ENCODE results near the gene TSPAN31.
A peak's percentile ranks its signal among the peaks of the same experiment; 100 is the strongest.

The TSPAN31 gene

GRCh38 chr12:57777911-57778310 is 33.1 kb downstream of the TSPAN31 start:
- no peaks in the 10 kb centered on the region for H3K4me1 ChIP-seq (ENCODE audit: control insufficient read depth, insufficient read depth, low read length)
- no peak overlapping the region for H3K9ac ChIP-seq (ENCODE audit: low read depth, low read length)
- no peaks in the 10 kb centered on the region for H3K36me3 ChIP-seq (ENCODE audit: control insufficient read depth, insufficient read depth, low read length)
- H3K9me3 ChIP-seq (ENCODE audit: control insufficient read depth, insufficient read depth, low read length), result no peaks in the 10 kb centered on the region
- H3K4me3 ChIP-seq (ENCODE audit: low read depth, low read length), result no peak overlapping the region
- peaks cover 10% of the 10 kb centered on the region for H3K27me3 ChIP-seq (ENCODE audit: control insufficient read depth, insufficient read depth, low read length)

DNA sequence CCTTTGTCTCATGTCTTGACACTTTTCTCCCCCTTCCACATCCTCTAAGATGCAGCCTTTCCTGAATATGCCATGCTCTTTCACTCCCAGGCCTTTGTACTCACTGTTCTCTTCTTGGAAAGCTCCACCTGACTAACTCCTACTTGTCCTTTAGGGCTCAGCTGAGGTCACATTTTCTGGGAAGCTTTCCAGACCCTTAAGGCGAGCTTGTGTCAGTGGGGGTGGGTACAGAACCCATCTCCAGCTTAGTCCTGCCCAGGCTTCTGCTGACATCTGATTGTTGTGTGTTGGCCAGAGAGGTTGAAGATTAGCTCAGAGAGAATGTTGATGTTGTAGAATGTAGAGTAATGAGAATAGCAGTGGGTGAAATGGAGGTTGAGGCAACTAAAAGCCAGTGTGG is 34.9 kb downstream of the TSPAN31 start:
- Histone ChIP-seq H3K9me3 (ENCODE audit: control insufficient read depth, insufficient read depth, low read length) (no peaks in the 10 kb centered on the region), H3K4me1 (ENCODE audit: control insufficient read depth, insufficient read depth, low read length) (no peaks in the 10 kb centered on the region), H3K9ac (ENCODE audit: low read depth, low read length) (no peak overlapping the region), H3K36me3 (ENCODE audit: control insufficient read depth, insufficient read depth, low read length) (no peaks in the 10 kb centered on the region), H3K27me3 (ENCODE audit: control insufficient read depth, insufficient read depth, low read length) (no peaks in the 10 kb centered on the region), H3K4me3 (ENCODE audit: low read depth, low read length) (no peak overlapping the region)

DNA sequence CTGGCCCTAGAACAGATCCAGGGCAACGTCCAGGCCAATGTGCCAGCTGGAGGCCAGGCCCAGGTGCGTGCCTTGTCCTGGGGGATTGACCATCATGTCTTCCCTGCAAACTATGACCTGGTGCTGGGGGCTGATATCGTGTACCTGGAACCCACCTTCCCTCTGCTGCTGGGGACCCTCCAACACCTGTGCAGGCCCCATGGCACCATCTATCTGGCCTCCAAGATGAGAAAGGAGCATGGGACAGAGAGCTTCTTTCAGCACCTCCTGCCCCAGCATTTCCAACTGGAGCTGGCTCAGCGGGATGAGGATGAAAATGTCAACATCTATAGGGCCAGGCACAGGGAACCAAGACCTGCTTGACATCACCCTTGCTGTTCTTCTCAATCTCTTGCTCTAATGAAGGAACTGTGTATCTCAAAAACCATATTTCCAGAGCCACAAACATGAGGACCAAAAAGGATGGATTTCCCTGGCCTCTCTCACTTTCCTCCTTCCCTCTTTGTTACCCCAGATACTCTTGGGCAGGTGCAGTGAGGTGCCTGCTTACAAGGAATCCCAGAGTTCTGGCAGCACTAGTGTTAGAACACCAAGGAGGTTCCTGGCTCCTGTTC is 35.6 kb downstream of the TSPAN31 start:
- H3K4me3 ChIP-seq (ENCODE audit: low read depth, low read length), result no peak overlapping the region
- H3K9ac ChIP-seq (ENCODE audit: low read depth, low read length), result no peak overlapping the region
- no peaks in the 10 kb centered on the region for H3K9me3 ChIP-seq (ENCODE audit: control insufficient read depth, insufficient read depth, low read length)
- H3K36me3 ChIP-seq (ENCODE audit: control insufficient read depth, insufficient read depth, low read length), result no peaks in the 10 kb centered on the region
- H3K4me1 ChIP-seq (ENCODE audit: control insufficient read depth, insufficient read depth, low read length), result no peaks in the 10 kb centered on the region
- no peaks in the 10 kb centered on the region for H3K27me3 ChIP-seq (ENCODE audit: control insufficient read depth, insufficient read depth, low read length)

DNA sequence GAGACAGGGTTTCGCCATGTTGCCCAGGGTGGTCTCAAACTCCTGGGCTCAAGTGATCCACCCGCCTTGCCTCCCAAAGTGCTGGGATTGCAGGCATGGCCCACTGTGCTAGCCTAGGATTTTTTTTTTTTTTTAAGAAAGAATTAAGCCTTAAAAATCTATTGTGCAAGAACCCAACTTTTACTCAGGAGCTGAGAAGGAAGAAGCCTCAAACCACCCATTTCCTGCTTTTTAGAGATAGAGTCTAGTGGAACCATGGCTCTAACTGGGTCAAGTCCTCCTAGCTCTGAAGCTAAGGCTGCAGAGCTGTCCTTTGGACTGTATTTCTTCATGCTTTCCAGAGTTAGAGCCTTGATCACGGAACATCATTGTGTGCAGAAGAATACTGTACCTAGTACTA is 36.4 kb downstream of the TSPAN31 start:
- H3K9ac ChIP-seq (ENCODE audit: low read depth, low read length), result no peak overlapping the region
- no peaks in the 10 kb centered on the region for H3K36me3 ChIP-seq (ENCODE audit: control insufficient read depth, insufficient read depth, low read length)
- no peaks in the 10 kb centered on the region for H3K9me3 ChIP-seq (ENCODE audit: control insufficient read depth, insufficient read depth, low read length)
- no peaks in the 10 kb centered on the region for H3K4me1 ChIP-seq (ENCODE audit: control insufficient read depth, insufficient read depth, low read length)
- H3K27me3 ChIP-seq (ENCODE audit: control insufficient read depth, insufficient read depth, low read length), result no peaks in the 10 kb centered on the region
- H3K4me3 ChIP-seq (ENCODE audit: low read depth, low read length), result no peak overlapping the region

DNA sequence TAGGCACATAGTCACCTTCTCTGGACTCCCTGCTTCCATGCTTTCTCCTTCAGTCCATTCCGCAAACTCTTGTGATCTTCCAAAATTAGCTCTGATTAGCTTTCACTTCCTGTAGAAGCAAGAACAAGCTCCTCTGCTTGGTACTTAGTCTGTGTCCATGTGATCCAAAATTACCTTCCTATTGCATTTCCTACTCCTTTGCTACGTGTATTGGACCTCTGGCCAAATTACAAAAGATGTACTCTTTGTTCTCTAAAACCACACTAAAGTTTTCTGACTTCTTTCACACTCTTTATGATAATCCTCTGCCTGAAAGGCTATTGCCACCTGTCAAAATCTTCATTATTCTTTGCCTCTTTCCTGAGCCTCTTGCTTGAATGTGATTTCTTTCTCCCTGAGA is 37.0 kb downstream of the TSPAN31 start:
- H3K27me3 ChIP-seq (ENCODE audit: control insufficient read depth, insufficient read depth, low read length), result no peaks in the 10 kb centered on the region
- H3K4me1 ChIP-seq (ENCODE audit: control insufficient read depth, insufficient read depth, low read length), result no peaks in the 10 kb centered on the region
- no peak overlapping the region for H3K4me3 ChIP-seq (ENCODE audit: low read depth, low read length)
- no peaks in the 10 kb centered on the region for H3K9me3 ChIP-seq (ENCODE audit: control insufficient read depth, insufficient read depth, low read length)
- H3K9ac ChIP-seq (ENCODE audit: low read depth, low read length), result no peak overlapping the region
- H3K36me3 ChIP-seq (ENCODE audit: control insufficient read depth, insufficient read depth, low read length), result no peaks in the 10 kb centered on the region

DNA sequence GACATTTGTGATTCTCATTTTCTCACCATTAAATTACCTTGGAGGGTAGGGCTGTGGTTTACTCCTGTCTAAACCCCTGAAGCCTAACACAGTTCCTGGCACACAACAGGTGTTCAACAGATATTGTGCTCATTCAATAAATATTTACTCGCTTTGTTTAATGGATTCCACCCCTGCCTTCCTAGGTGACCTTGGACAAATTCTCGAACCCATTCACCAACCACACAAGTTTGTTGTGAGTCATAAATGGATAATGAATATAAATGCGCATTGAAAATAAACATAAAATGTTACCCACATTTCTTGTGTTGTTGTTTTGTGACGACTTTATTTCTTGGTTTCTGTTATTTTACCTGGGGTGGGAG is 37.4 kb downstream of the TSPAN31 start:
- no peaks in the 10 kb centered on the region for H3K4me1 ChIP-seq (ENCODE audit: control insufficient read depth, insufficient read depth, low read length)
- H3K9me3 ChIP-seq (ENCODE audit: control insufficient read depth, insufficient read depth, low read length), result no peaks in the 10 kb centered on the region
- H3K36me3 ChIP-seq (ENCODE audit: control insufficient read depth, insufficient read depth, low read length), result no peaks in the 10 kb centered on the region
- no peak overlapping the region for H3K4me3 ChIP-seq (ENCODE audit: low read depth, low read length)
- H3K9ac ChIP-seq (ENCODE audit: low read depth, low read length), result no peak overlapping the region
- H3K27me3 ChIP-seq (ENCODE audit: control insufficient read depth, insufficient read depth, low read length), result no peaks in the 10 kb centered on the region

- Histone ChIP-seq H3K36me3 (ENCODE audit: control insufficient read depth, insufficient read depth, low read length) (peaks cover 2% of the 10 kb centered on the region), H3K9me3 (ENCODE audit: control insufficient read depth, insufficient read depth, low read length) (no peaks in the 10 kb centered on the region), H3K4me3 (ENCODE audit: low read depth, low read length) (peak within 1 kb of the TSS; percentile 99), H3K4me1 (ENCODE audit: control insufficient read depth, insufficient read depth, low read length) (no peaks in the 10 kb centered on the region), H3K27me3 (ENCODE audit: control insufficient read depth, insufficient read depth, low read length) (no peaks in the 10 kb centered on the region), H3K9ac (ENCODE audit: low read depth, low read length) (peak within 1 kb of the TSS; percentile 94)
Measured at GRCh38 chr12:57782608-57783465, 38.0 kb downstream of the TSPAN31 start, which contains the start of gene TSFM. Gene TSFM, plus strand, starts transcription at chr12:57782787. Its CDS starts 15 bp downstream, at chr12:57782802.

DNA sequence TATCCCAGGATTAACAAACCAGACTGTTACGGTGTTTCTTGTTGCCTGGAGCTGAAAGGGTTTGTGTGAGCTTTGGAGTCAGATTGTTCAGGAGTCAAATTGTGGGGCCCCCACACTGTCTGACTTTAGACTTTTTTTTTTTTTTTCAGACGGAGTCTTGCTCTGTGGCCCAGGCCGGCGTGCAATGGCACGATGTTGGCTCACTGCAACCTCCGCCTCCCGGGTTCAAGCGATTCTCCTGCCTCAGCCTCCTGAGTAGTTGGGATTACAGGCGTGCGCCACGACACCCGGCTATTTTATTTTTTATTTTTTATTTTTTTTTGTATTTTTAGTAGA is 38.6 kb downstream of the TSPAN31 start:
- peaks cover 2% of the 10 kb centered on the region for H3K36me3 ChIP-seq (ENCODE audit: control insufficient read depth, insufficient read depth, low read length)
- H3K9me3 ChIP-seq (ENCODE audit: control insufficient read depth, insufficient read depth, low read length), result no peaks in the 10 kb centered on the region

GRCh38 chr12:57783861-57784260 is 39.0 kb downstream of the TSPAN31 start:
- Histone ChIP-seq H3K9ac (ENCODE audit: low read depth, low read length) (no peak overlapping the region), H3K9me3 (ENCODE audit: control insufficient read depth, insufficient read depth, low read length) (no peaks in the 10 kb centered on the region), H3K36me3 (ENCODE audit: control insufficient read depth, insufficient read depth, low read length) (peaks cover 2% of the 10 kb centered on the region), H3K4me3 (ENCODE audit: low read depth, low read length) (no peak overlapping the region), H3K4me1 (ENCODE audit: control insufficient read depth, insufficient read depth, low read length) (no peaks in the 10 kb centered on the region), H3K27me3 (ENCODE audit: control insufficient read depth, insufficient read depth, low read length) (no peaks in the 10 kb centered on the region)

More for the DNA sequence above, 38.6 kb downstream of the TSPAN31 start:
- Histone ChIP-seq H3K4me3 (ENCODE audit: low read depth, low read length) (peak overlapping the region; percentile 99), H3K9ac (ENCODE audit: low read depth, low read length) (peak overlapping the region; percentile 94), H3K27me3 (ENCODE audit: control insufficient read depth, insufficient read depth, low read length) (no peaks in the 10 kb centered on the region), H3K4me1 (ENCODE audit: control insufficient read depth, insufficient read depth, low read length) (no peaks in the 10 kb centered on the region)

DNA sequence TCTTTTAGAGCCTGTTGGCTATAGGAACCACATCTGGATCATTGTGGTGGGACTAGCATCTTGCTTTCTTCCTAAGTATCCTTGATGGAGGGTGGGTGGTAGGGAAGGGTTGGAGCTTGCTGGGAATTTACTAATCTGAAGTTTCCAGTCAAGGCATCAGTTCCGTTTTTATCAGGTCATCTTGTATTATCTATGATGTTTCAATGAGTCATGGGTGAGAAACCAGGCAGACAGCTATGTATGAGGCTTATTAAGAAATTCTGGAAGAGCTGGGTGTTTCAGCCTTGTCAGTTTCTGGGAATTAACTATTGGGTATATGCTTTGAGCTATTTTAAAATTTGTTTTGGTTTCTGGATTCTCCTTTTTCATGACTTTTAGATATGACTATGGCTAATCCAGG is 49.1 kb downstream of the TSPAN31 start:
- Histone ChIP-seq H3K27me3 (ENCODE audit: control insufficient read depth, insufficient read depth, low read length) (no peaks in the 10 kb centered on the region), H3K4me3 (ENCODE audit: low read depth, low read length) (no peak overlapping the region), H3K9ac (ENCODE audit: low read depth, low read length) (no peak overlapping the region), H3K9me3 (ENCODE audit: control insufficient read depth, insufficient read depth, low read length) (no peaks in the 10 kb centered on the region), H3K36me3 (ENCODE audit: control insufficient read depth, insufficient read depth, low read length) (peaks cover 17% of the 10 kb centered on the region), H3K4me1 (ENCODE audit: control insufficient read depth, insufficient read depth, low read length) (no peaks in the 10 kb centered on the region)

GRCh38 chr12:57795354-57795753 is 50.5 kb downstream of the TSPAN31 start:
- H3K4me3 ChIP-seq (ENCODE audit: low read depth, low read length), result no peak overlapping the region
- H3K36me3 ChIP-seq (ENCODE audit: control insufficient read depth, insufficient read depth, low read length), result peaks cover 17% of the 10 kb centered on the region

GRCh38 chr12:57796996-57797395 is 52.2 kb downstream of the TSPAN31 start:
- Histone ChIP-seq H3K36me3 (ENCODE audit: control insufficient read depth, insufficient read depth, low read length) (peaks cover 16% of the 10 kb centered on the region), H3K27me3 (ENCODE audit: control insufficient read depth, insufficient read depth, low read length) (no peaks in the 10 kb centered on the region), H3K9ac (ENCODE audit: low read depth, low read length) (no peak overlapping the region), H3K4me3 (ENCODE audit: low read depth, low read length) (no peak overlapping the region), H3K4me1 (ENCODE audit: control insufficient read depth, insufficient read depth, low read length) (no peaks in the 10 kb centered on the region), H3K9me3 (ENCODE audit: control insufficient read depth, insufficient read depth, low read length) (no peaks in the 10 kb centered on the region)

More at GRCh38 chr12:57795354-57795753, 50.5 kb downstream of the TSPAN31 start:
- H3K9me3 ChIP-seq (ENCODE audit: control insufficient read depth, insufficient read depth, low read length), result no peaks in the 10 kb centered on the region
- no peaks in the 10 kb centered on the region for H3K27me3 ChIP-seq (ENCODE audit: control insufficient read depth, insufficient read depth, low read length)
- no peak overlapping the region for H3K9ac ChIP-seq (ENCODE audit: low read depth, low read length)
- H3K4me1 ChIP-seq (ENCODE audit: control insufficient read depth, insufficient read depth, low read length), result no peaks in the 10 kb centered on the region

Data from iPS-15b (cell line).